Measurements from ENCODE around the gene HCFC1R1.

Gene HCFC1R1

DNA sequence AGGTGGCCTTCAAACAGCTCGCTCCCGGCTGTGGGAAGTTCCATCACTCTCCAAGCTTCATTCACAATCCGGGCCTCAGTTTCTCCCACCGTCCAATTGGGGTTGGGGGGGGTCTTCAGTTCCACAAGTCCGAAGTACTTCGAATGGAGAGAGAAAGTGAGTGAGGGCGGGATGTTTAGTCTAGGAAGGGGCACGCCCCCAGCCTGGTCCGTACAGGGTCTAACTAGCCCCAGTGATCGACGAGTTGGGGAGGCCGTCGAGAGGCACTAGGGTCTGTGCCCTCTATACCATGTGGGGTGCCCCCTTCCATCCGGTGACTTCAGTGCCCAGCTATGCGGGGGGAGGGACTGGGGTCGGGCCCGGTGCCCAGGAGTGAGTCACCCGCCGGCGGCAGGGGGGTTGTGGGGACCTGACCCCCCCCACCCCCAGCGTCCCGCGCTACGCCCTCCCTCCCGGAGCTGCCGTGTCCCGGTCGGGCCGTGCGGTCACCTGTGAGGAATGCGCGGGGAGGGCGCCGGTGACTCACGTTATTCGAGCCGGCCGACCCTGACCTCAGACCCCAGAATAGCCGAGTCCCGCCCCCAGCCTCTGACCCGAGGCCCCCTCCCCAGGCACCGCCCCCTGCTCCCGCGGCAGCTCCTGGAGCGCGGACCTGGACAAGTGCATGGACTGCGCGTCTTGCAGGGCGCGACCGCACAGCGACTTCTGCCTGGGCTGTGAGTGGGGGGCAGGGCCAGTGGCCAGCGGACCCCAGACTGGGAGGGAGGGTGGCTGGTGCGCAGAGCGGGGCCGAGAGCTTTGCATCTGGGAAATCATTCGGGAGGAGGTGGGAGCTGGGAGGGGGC lies 2.9 kb downstream of the HCFC1R1 start:
- Histone ChIP-seq H3K4me1 (ENCODE audit: insufficient read depth, low read length) (peaks cover 18% of the 10 kb centered on the region), H3K9ac (ENCODE audit: low read depth, low read length) (peak overlapping the region; percentile 97), H3K4me3 (ENCODE audit: low read length) (peak overlapping the region; percentile 92), H3K36me3 (ENCODE audit: insufficient read depth, low read depth, low read length) (peaks cover 23% of the 10 kb centered on the region), H3K27ac (ENCODE audit: low read length) (peak overlapping the region; percentile 40), H3K9me3 (ENCODE audit: insufficient read depth, low read depth, low read length) (no peaks in the 10 kb centered on the region), H3K27me3 (ENCODE audit: insufficient read depth, low read length) (peaks cover 5% of the 10 kb centered on the region; the same call in 1 of the 2 replicates)

DNA sequence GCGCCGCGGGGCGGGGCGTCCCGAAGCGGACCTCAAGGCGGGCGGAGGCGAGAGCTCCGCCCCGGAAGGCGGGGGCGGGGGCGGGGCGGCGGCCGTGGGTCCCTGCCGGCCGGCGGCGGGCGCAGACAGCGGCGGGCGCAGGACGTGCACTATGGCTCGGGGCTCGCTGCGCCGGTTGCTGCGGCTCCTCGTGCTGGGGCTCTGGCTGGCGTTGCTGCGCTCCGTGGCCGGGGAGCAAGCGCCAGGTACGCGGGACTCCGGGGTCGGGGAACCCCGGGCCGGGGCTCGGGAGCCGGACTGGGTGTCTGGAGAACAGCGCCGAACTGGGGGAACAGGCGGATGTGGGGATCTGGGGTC lies 3.5 kb downstream of the HCFC1R1 start, which contains the start of gene TNFRSF12A:
Gene TNFRSF12A, plus strand, starts transcription at position 122 of the 357 bp plus-strand sequence. Its CDS starts 30 bp downstream, at position 152.
- H3K27ac ChIP-seq (ENCODE audit: low read length), result peak within 1 kb of the TSS; percentile 40
- no peaks in the 10 kb centered on the region for H3K9me3 ChIP-seq (ENCODE audit: insufficient read depth, low read depth, low read length)
- peak within 1 kb of the TSS; percentile 97 for H3K9ac ChIP-seq (ENCODE audit: low read depth, low read length)
- peaks cover 5% of the 10 kb centered on the region; the same call in 1 of the 2 replicates for H3K27me3 ChIP-seq (ENCODE audit: insufficient read depth, low read length)
- H3K4me1 ChIP-seq (ENCODE audit: insufficient read depth, low read length), result peaks cover 20% of the 10 kb centered on the region
- H3K4me3 ChIP-seq (ENCODE audit: low read length), result peak within 1 kb of the TSS; percentile 92
- H3K36me3 ChIP-seq (ENCODE audit: insufficient read depth, low read depth, low read length), result peaks cover 23% of the 10 kb centered on the region; the same call in 1 of the 2 replicates

DNA sequence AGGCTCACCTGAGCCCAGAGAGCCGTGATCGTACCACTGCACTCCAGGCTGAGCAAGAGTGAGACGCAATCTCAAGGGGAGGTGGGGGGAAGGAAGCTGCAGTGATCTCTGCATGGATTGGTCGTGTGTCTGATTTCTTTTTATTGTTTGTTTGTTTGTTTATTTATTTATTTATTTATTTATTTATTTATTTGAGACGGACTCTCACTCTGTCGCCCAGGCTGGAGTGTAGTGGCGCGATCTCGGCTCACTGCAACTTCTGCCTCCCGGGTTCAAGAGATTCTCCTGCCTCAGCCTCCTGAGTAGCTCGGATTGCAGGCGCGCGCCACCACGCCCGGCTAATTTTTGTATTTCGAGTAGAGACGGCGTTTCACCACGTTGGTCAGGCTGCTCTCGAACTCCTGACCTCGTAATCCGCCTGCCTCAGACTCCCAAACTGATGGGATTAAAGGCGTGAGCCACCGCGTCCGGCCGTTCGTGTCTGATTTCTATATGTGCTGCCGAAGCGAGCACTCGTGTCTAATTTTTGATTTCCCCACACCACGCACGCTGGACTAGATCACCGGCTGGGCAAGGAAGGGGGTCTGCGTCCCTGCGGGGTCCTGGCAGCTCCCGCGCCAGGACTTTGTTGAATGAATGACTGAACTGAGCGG lies 4.0 kb downstream of the HCFC1R1 start:
- H3K27ac ChIP-seq (ENCODE audit: low read length), result no peak overlapping the region
- H3K36me3 ChIP-seq (ENCODE audit: insufficient read depth, low read depth, low read length), result peaks cover 28% of the 10 kb centered on the region
- H3K4me1 ChIP-seq (ENCODE audit: insufficient read depth, low read length), result peaks cover 23% of the 10 kb centered on the region

DNA sequence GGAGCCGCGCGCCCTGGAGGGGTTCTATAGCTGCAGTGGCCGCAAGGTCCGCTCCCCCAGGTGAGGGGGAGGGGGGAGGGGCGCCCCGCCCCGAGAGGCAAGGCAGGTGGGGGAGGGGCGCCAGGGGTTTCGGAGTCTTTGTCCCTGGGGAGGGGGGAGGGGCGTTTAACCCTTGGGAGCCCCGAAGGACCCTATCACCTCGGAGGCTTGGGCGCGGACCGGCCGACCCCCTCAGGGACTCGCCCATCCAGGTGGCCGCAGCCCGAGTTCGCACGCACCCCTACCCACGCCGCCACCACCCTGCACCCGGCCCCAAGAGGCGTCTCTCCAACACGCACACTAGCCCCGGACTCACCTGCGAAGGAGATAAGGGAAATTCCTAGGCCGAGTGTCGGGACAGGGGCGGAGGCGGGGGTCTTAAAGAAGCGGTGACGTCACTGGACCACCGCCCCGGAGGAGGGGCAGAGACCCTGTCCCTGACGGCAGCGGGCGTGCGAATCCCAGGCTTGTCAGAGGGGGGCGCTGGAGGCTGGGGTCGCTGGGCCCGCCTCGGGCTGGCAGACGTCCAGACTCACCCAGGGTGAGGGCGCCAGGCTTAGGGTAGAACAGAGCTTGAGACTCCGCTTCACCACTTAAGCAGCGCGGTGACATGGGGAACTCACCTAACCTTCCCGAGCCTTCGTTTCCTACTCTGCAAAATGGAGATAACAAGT lies 5.8 kb downstream of the HCFC1R1 start, which contains the start of gene CLDN6:
Gene CLDN6, minus strand, starts transcription at position 390 of the 713 bp plus-strand sequence. CDS start 2,162 bp downstream, outside the sequence.
- H3K27ac ChIP-seq (ENCODE audit: low read length), result peak within 1 kb of the TSS; percentile 79
- H3K4me1 ChIP-seq (ENCODE audit: insufficient read depth, low read length), result peaks cover 29% of the 10 kb centered on the region

More for the DNA sequence above, 4.0 kb downstream of the HCFC1R1 start:
- Histone ChIP-seq H3K9ac (ENCODE audit: low read depth, low read length) (no peak overlapping the region), H3K27me3 (ENCODE audit: insufficient read depth, low read length) (peaks cover 5% of the 10 kb centered on the region; the same call in 1 of the 2 replicates), H3K9me3 (ENCODE audit: insufficient read depth, low read depth, low read length) (no peaks in the 10 kb centered on the region), H3K4me3 (ENCODE audit: low read length) (peak overlapping the region; percentile 65)

DNA sequence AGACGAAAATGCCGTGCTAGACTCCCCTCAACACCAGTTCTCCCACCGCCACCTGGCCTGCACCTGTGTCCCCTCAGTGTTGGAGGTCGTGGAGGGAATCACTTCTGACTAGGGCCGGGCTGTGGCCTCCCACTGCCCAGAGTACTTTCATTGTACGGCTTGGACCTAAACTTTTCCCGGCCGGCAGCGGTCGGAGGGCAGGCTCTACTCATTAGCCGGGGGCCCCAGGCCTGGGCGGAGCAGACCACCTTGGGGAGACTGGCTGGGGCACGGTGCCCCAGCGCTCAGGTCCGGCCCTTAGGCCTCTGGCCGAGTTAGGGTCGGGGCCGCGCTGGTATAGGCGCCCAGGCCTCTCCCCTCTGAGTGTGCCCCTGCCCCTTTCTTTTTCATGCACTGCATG lies 6.4 kb downstream of the HCFC1R1 start:
- Histone ChIP-seq H3K36me3 (ENCODE audit: insufficient read depth, low read depth, low read length) (peaks cover 28% of the 10 kb centered on the region), H3K9ac (ENCODE audit: low read depth, low read length) (peak overlapping the region; percentile 97), H3K4me3 (ENCODE audit: low read length) (peak overlapping the region; percentile 98), H3K27ac (ENCODE audit: low read length) (peak overlapping the region; percentile 79), H3K27me3 (ENCODE audit: insufficient read depth, low read length) (peaks cover 22% of the 10 kb centered on the region), H3K4me1 (ENCODE audit: insufficient read depth, low read length) (peaks cover 24% of the 10 kb centered on the region), H3K9me3 (ENCODE audit: insufficient read depth, low read depth, low read length) (no peaks in the 10 kb centered on the region)

More for the DNA sequence above, 5.8 kb downstream of the HCFC1R1 start, which contains the start of gene CLDN6:
- peak within 1 kb of the TSS; percentile 98 for H3K4me3 ChIP-seq (ENCODE audit: low read length)
- H3K9ac ChIP-seq (ENCODE audit: low read depth, low read length), result peak within 1 kb of the TSS; percentile 97
- peaks cover 33% of the 10 kb centered on the region for H3K36me3 ChIP-seq (ENCODE audit: insufficient read depth, low read depth, low read length)
- H3K9me3 ChIP-seq (ENCODE audit: insufficient read depth, low read depth, low read length), result no peaks in the 10 kb centered on the region
- peaks cover 16% of the 10 kb centered on the region for H3K27me3 ChIP-seq (ENCODE audit: insufficient read depth, low read length)

DNA sequence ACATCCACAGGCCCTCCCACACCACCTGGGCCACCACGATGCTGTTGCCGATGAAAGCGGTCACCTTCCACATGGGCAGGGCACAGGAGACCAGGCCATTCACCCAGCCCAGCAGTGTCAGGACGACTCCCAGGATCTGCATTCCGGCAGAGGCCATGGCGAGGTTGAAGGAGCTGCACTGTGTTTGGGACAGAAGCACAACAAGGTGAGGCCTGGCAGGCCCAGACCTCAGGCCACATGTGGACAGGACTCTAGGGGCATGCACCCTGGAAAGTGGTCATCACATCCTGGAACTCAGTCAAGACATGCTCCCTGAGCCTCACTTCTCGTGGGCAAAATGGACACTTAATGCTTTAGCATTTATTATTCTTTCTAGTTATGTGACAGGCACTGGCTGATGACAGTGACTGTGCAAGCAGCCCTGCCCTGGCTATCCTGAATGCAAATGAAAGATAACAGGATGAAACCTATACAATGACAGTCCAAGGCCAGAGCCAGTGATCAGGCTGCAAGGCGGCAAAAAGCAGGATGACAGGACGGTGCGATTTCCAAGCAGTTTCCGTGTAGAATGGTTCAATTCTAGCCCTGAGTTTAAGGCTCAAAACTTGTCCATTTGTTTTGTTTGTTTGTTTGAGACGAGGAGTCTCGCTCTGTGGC lies 7.7 kb downstream of the HCFC1R1 start:
- Histone ChIP-seq H3K4me3 (ENCODE audit: low read length) (peak overlapping the region; percentile 43), H3K9me3 (ENCODE audit: insufficient read depth, low read depth, low read length) (no peaks in the 10 kb centered on the region), H3K9ac (ENCODE audit: low read depth, low read length) (no peak overlapping the region), H3K27ac (ENCODE audit: low read length) (no peak overlapping the region), H3K4me1 (ENCODE audit: insufficient read depth, low read length) (peaks cover 23% of the 10 kb centered on the region), H3K27me3 (ENCODE audit: insufficient read depth, low read length) (peaks cover 32% of the 10 kb centered on the region), H3K36me3 (ENCODE audit: insufficient read depth, low read depth, low read length) (peaks cover 22% of the 10 kb centered on the region)

DNA sequence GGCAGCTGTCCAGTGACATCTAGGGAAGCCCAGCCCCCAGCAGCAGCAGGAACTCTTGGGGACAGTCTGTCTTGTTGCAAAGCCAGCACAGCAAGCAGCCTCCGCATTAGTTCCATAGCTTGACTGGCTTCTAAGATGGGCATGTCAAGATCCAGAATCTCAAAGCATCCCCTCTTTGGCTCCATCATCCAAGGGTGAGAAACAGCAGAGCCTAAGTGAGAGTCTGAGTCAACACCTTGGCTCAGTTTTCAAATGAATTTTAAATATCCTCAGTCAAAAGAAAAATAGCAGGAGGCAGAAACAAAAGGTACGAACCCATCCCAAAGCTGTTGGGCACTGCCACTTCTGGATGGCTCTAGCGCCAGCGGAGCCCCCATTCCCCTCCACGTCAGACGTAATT lies 8.8 kb downstream of the HCFC1R1 start:
- H3K4me3 ChIP-seq (ENCODE audit: low read length), result no peak overlapping the region
- H3K36me3 ChIP-seq (ENCODE audit: insufficient read depth, low read depth, low read length), result peaks cover 22% of the 10 kb centered on the region
- peaks cover 23% of the 10 kb centered on the region for H3K4me1 ChIP-seq (ENCODE audit: insufficient read depth, low read length)
- no peaks in the 10 kb centered on the region for H3K9me3 ChIP-seq (ENCODE audit: insufficient read depth, low read depth, low read length)
- no peak overlapping the region for H3K9ac ChIP-seq (ENCODE audit: low read depth, low read length)
- H3K27me3 ChIP-seq (ENCODE audit: insufficient read depth, low read length), result peaks cover 32% of the 10 kb centered on the region
- H3K27ac ChIP-seq (ENCODE audit: low read length), result no peak overlapping the region

DNA sequence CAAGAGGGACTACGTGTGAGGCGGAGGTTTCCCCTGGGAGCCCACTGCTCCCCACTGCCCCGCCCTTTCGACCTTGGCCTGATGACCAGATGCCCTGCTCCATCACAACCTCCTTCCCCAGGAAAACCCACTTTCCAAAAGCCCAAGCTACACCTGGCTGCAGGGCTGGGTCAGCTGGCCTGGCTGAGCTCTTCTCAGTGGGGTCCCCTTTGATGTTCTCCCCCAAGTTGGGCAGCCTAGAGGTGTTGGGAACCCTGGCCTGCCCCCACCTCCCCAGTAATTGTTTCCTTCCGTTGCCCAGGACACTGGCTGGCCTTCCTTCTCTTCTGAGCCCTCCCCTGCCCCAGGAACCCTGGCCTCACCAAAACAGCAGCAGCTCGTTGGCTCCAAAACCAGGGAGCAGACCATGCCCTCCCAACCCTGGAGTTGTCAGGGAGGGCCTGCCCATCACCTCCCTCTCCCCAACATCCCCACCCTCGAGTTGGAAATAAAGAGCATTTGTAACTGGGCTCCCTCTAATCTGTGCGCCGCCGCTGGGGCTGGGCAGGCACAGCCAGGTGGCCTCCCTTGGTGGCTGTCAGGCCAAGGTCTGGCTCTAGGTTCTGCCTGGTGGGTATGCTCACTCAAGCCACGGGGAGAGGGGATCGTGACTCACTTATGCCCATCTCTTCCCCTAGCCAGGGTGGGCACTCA lies 9.6 kb downstream of the HCFC1R1 start:
- peaks cover 32% of the 10 kb centered on the region for H3K27me3 ChIP-seq (ENCODE audit: insufficient read depth, low read length)
- peaks cover 22% of the 10 kb centered on the region for H3K36me3 ChIP-seq (ENCODE audit: insufficient read depth, low read depth, low read length)
- no peak overlapping the region for H3K4me3 ChIP-seq (ENCODE audit: low read length)
- no peaks in the 10 kb centered on the region for H3K9me3 ChIP-seq (ENCODE audit: insufficient read depth, low read depth, low read length)
- H3K4me1 ChIP-seq (ENCODE audit: insufficient read depth, low read length), result peaks cover 23% of the 10 kb centered on the region
- H3K9ac ChIP-seq (ENCODE audit: low read depth, low read length), result no peak overlapping the region
- no peak overlapping the region for H3K27ac ChIP-seq (ENCODE audit: low read length)

DNA sequence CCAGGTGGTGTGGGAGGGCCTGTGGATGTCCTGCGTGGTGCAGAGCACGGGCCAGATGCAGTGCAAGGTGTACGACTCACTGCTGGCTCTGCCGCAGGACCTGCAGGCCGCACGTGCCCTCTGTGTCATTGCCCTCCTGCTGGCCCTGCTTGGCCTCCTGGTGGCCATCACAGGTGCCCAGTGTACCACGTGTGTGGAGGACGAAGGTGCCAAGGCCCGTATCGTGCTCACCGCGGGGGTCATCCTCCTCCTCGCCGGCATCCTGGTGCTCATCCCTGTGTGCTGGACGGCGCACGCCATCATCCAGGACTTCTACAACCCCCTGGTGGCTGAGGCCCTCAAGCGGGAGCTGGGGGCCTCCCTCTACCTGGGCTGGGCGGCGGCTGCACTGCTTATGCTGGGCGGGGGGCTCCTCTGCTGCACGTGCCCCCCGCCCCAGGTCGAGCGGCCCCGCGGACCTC lies 10.2 kb downstream of the HCFC1R1 start:
- Histone ChIP-seq H3K4me3 (ENCODE audit: low read length) (no peak overlapping the region; the same call in 1 of the 2 replicates), H3K27ac (ENCODE audit: low read length) (no peak overlapping the region), H3K9me3 (ENCODE audit: insufficient read depth, low read depth, low read length) (no peaks in the 10 kb centered on the region), H3K9ac (ENCODE audit: low read depth, low read length) (no peak overlapping the region), H3K36me3 (ENCODE audit: insufficient read depth, low read depth, low read length) (peaks cover 22% of the 10 kb centered on the region), H3K27me3 (ENCODE audit: insufficient read depth, low read length) (peaks cover 32% of the 10 kb centered on the region), H3K4me1 (ENCODE audit: insufficient read depth, low read length) (peaks cover 30% of the 10 kb centered on the region)

DNA sequence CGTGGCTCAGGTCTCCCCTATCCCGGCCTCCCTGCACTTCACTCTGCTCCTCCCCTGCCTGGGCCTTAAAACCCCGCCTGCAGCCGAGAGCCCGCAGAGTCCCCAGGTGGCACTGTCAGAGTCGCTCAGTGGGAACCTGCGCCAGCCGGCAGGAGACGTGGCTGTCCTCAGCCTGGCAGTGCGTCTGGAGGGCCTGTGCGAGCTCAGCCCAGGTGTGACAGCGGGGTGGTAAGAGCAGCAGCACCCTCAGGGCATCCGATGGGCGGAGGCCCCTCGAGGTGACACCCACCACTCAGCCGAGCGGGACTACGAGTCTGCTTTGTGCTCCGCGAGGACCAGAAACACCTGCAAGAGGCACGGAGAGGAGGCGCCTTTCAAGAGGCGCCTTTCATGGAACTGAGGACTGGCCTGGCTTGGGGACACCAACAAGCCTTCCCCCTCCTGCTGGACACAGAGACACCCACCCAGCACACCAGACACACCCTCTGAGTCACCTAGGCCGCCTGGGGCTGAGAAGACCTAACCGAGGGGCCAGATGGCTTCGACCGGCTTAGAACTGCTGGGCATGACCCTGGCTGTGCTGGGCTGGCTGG lies 10.8 kb downstream of the HCFC1R1 start, which contains the start of gene CLDN9:
Gene CLDN9, plus strand, starts transcription at position 96 of the 593 bp plus-strand sequence. Its CDS starts 440 bp downstream, at position 536.
- Histone ChIP-seq H3K4me1 (ENCODE audit: insufficient read depth, low read length) (peaks cover 30% of the 10 kb centered on the region), H3K4me3 (ENCODE audit: low read length) (peak within 1 kb of the TSS; percentile 59), H3K27me3 (ENCODE audit: insufficient read depth, low read length) (peaks cover 32% of the 10 kb centered on the region), H3K36me3 (ENCODE audit: insufficient read depth, low read depth, low read length) (peaks cover 22% of the 10 kb centered on the region), H3K9me3 (ENCODE audit: insufficient read depth, low read depth, low read length) (no peaks in the 10 kb centered on the region), H3K27ac (ENCODE audit: low read length) (no peak within 1 kb of the TSS), H3K9ac (ENCODE audit: low read depth, low read length) (peak within 1 kb of the TSS; percentile 26; the same call in 1 of the 2 replicates)
